LoVo (cell line): ENCODE data around the gene DGKI.

Experiments
- DNase-seq: peaks from one replicate; pipeline ENCODE4 v3.0.0-alpha.2; 2016; ENCODE audit warnings: low spot score

The DGKI gene

DNA sequence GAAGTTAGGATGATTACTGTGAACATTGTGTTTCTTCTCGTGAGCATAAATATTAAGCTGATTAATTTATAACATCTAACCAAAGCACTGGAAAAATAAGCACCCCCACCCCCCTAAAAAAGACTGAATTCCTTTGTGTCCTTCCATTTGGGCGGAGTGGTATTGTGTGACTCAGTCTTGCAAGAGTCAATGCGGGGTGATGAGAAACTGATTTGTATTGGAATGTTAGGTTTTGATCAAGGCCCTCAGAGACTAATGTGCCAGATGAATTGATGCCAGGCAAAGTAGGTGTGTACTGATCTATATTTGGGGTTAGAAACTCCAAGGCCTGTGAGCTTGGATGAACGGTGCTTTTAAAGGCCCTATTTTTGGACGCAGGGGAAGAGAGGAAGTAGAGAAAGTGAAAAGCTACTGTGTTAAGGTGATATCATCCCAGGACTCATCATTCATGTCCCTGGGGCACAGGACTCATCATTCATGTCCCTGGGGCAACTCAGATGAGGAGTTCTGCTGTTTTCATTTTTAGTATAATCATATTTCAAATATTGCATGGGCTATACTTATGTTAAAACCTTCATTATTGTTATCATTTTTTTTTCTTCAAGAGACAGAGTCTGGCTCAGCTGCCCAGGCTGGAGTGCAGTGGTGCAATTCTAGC, 442.0 kb downstream of the DGKI start:
- no peak for DNase-seq

DNA sequence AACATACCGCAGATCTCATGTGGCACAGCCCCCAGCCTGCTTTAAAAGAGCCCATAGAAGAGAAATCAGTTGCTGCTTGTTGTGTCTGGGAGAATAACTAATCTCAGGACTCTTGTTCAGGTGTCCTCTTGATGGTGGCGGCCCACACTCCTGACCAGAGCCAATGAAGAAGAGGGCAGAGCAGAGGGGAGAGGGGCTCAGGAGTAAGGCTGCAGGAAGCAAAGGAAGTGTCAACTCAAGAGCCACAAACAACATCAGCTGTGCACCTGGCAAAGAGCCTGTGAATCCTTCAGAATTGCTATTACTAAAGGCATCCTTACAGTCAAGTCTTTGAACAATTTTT, 443.4 kb downstream of the DGKI start:
- no peak for DNase-seq

DNA sequence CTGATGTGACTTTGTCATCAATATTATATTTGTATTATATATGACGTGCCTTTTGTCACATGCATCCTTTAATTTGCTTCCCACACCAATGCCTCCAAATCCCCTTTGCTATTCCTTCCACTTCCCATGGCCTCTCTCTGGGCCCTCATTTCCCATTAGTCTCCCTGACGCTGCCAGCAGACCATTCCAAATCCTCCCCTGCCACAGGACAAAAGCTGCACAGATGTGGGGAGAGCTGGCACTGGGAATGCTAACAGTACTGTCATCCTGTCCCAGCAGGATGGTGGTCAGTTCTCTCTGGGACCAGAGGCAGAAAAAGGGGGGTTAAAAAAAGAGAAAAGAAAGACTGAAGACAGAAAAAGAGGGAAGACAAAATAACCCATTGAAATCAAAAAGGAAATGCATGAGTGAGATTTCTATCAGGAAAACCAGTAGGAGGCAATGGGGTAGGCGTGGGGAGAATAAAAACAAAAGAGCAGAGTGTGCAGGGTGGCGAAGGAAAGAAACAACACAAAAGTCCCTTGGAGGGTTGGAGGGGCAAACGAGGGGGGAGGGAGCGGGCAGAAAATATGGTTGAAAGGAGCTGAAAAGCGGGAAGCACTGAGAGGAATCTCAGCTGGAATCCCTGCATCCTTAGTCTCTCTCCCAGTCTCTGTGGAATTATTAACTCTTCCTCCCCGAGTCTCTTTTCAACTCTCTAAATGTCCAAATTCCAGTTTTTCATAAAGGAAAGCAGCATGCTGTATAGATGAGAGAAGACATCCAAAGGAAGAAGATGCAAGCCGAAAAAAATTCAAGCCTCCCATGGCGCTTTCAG, 444.0 kb downstream of the DGKI start:
- DNase-seq: no peak

DNA sequence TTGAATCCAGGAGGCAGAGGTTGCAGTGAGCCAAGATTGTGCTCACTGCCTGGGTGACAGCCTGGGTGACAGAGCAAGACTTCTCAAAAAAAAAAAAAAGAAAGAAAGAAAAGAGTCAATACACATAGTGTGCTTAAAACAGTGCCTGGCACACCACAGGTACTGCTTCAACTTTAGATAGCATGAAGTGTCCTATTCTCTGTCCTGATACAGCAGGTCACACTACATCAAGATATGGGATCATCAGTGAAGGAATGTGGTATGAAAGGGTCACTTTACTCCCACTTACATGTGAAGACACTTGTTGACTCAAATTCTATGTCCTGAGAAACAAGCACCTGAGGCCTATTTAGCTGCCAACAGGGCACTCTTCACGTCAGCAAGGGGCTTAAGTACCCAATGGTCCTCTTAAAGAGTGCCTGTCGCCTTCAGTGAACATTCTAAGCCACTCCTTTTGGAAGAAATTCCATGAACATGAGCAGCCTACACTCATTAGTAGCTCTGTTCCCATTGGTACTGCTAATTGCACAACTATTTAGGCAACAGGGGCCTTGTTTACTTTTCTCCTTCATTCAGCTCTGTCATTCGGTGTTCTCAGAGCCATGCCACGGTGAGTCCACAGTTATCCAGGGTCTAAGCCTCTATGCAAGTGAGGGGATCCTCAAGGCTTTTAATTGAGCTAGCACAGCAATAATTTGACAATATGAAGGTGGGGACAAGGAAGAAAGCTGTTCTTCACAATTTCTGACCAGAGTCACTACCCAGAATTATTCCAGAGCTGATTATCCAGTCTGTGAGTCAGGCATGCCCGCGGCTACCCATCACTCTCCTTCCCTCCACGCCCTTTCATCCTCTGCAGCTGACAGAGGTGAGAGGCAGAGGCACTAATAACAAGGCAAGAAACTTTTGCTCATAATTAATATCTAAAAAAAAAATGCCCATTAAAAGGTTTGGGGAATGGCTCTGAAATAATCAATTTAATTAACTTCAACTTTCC, 446.6 kb downstream of the DGKI start:
- DNase-seq: no peak

DNA sequence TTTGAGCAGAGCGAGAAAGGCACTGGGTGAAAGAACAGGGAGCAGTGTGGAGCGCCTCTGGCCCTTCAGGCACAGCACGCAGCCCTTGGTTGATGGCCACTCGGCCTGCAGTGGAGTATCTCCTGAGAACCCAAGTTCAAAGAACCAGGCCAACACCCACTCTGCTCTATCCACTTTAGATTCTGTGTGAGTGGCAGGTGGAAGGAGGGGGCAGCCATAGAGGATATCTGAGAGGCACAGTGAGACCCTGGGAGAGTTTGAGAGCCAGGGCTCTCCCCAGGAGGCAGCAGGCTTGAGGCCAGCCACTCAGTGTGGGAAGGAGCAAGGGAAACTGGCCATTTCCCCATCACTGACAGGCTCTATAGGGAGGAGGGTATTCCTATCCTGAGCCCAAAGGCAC, 450.7 kb downstream of the DGKI start:
- DNase-seq: no peak

DNA sequence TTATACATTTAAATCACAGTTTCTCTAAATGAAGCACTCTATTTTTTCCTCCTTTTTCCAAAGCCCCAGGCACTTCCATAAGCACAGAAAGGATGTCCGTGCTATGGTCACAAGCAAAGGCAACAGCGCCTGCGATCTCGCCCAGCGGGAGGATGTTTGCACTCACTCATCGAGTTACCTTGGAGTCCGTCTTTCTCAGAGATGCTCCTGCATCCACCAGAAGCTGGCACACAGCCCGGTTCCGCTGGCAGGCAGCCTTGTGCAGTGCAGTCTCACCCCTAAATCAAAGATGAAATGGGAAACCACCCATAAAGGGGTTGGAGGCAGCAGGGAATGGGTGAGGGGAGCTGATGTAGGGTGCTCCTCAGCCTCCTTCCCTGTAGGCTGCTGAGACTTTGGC, 451.4 kb downstream of the DGKI start:
- DNase-seq: no peak

DNA sequence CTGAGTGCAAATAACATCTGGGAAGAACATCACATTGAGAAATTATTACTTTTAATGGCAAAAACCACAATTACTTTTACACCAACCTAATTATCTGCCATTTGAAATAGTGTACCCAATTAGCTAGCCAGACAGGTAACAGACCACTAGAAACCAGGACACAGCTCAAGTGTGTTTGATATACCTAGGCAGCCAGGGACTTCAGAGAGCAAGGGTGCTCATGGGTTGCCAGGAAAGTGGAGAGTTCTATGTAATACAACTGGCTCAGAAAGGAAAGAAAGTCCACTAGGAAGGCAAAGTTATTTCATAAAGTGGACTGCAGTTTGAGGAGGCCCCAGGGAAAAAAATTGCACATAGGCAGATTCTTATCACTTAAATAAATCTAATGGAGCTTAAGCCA, 453.2 kb downstream of the DGKI start:
- DNase-seq: no peak

DNA sequence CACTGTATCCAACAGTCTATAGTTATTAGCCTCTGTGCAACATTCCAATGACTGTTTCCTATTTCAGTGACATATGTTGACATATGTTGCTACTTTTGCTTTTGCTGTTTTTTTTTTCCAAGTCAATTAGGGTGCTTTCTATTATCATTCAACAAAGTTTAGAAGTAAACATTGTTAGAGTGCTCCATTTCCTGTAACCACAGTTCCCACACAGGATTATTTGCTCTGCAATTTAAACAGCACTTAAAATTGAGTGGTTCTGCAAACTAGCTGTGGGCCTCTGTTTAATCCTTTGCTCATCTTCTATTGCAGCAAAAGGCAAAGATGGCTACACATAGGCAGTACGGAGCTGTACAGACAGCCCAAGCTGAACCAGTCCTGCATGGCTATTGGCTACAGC, 456.7 kb downstream of the DGKI start:
- DNase-seq: no peak

DNA sequence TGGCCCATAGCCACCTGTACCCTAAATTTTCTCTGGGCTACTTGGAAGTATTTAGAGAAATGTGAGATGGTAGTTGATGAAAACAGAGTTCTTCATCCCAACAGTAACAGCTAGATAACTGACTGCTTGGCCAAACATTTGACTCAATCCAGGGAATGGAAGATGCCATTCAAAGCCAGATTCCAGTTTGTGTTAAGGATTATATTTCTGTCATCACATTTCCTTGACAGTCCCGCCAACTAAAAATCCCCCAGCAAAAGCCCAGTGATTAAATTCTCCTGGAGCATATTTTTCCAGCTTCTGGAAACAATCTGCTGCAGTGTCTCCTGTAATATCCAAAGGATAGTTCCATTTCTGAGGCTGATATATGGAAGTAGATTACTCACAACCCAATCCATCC, 457.9 kb downstream of the DGKI start:
- DNase-seq: no peak

DNA sequence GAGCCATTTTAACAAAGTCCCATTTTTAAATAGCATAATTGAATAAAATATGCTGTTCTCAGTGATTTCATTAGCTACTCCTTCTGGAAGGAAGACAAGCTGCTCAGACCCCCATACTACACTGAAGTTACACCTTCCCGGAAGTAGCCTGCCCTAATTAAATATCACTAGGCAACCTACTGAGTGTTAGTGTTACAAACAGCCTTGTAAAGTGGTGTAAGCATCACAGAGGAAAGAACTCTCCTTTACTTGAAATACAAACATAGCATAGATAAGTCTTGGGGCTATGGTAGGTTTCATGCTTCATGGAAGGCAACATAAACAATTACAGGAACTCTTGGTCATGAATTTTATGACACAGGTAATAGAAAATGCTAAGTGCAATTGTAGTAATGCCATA, 459.8 kb downstream of the DGKI start:
- DNase-seq: no peak

DNA sequence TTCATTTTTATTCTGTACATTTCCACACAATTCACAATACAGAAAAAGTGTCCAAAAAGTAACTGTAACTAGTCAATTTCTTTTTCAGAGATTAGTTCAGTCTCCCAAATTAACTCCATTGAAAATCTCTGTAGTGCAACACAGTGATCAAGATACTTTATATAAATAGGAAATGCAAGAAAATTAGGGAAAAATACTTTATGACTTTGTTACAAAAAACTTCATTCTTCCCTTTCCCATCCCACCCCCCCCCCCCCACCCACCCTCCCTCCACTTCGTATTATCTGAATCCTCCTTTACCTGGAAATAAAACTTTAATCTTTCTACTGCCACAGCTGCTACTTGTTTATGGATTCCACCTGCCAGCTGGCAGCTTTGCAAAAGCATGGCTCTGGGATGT, 465.7 kb downstream of the DGKI start:
- no peak for DNase-seq

DNA sequence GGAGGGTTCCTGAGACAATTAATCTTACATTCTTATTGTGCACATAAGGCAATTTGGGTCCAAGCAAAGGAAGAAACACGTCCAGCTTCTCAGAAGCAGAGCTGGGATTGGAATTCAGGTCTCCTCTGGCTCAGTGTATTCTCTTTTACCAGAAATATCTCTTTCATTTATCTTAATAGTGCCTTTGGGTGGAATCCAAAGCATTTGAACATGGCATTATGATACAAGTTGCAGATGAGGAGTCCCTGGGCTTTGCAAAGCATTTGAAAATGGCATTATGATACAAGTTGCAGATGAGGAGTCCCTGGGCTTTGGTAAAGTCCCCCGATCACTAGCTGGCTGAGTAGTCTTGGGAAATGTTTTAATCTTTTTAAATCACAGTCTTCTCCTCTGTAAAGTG, 473.3 kb downstream of the DGKI start:
- no peak for DNase-seq

DNA sequence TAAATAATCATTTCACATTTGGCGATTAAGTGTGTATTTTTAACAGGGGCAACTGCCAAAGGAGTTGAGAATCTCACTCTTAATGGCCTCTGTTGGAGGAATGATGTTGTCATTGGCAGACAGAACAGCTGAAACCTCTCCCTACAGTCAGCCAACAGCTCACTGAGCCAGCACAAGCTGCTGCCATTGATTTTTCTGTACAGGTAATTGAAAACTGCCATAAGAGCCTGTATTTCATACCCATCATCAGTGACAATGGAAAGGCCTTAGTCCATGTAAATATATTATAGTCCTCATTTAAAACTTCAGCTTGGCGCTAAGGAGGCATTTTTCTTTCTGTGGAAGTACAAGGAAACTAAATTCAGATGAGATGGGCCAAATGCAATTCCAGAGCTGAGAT, 475.2 kb downstream of the DGKI start:
- no peak for DNase-seq

DNA sequence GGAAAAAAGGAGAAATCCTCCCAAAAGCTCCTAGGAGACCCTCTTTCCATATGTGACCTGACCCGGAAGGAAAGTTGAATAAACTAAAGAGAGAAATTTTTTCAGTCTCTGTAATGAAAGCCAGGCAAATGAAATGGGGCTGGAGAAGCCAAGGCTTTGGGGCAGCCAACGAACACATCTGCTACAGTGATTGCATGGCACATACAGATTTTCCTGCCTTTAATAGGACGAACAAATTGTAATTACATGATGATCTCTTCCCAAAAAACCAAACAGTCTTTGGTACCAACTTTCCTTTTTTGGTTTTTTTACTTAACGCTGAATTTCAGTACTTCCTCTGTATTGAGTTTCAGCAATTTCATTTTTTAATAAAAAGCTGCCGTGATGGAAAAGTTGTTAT, 479.8 kb downstream of the DGKI start:
- DNase-seq: no peak

DNA sequence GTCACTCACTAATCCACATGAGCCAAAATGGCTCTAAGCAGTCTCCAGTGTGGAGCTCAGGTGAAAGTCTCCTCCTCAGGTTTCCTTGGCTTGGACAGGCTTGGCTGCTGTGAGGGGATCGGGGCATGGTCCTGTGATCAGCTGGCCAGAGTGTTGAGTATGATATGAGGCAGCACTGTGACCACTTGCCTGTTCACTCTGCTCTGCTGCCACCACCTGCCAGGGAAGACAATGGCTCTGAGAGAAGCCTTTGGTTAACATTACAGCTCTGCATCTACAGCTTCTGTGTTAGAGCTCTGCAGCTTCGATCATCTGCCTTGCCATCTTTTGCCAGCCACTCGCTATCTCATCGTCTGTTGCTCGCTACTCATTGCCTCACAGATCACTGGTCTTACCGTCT, 483.1 kb downstream of the DGKI start:
- DNase-seq: no peak

DNA sequence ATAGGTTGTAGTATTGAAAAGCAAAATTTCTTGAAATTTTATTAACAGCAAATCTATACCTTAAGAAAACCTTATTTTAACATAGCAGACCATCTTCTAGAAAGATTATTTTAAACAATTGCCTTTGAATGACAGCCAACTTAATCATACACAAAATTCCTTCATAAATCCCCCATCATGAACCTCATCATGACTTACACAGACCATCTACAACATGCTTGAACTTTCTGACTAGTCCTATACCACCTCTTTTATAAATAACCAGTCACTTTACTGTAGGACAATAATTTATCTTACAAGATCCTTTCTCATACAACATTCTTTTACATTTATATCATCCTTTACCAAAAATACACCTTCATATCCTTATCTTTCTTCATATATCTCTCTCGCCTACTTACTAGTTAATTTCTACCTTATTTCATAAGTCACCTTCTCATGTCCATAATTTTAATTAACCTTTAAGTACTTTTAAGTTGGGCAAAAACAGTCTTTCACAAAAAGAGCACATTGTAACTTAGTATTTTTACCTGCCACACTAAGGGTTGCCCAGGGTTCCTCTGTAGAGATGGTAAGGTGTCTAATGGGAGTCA, 486.6 kb downstream of the DGKI start:
- DNase-seq: no peak

DNA sequence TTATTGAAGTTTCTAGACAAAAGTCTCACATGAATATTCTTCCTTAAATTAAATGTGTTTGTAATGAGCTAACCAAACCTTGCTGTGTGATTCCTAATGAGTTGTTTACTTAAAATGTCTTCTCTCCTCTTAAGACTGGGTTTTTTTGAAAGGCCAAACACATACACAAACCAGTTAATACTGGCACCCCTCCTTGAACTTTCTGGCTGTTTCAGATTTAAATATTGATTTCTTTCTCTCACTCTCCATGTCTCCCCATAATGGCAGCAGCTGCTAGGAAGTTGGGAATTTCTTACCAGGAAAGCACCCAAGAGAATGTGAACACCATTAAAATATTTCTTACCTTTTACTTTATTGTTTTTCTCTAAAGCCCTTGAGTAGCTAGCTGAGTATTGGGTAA, 491.8 kb downstream of the DGKI start:
- DNase-seq: no peak

DNA sequence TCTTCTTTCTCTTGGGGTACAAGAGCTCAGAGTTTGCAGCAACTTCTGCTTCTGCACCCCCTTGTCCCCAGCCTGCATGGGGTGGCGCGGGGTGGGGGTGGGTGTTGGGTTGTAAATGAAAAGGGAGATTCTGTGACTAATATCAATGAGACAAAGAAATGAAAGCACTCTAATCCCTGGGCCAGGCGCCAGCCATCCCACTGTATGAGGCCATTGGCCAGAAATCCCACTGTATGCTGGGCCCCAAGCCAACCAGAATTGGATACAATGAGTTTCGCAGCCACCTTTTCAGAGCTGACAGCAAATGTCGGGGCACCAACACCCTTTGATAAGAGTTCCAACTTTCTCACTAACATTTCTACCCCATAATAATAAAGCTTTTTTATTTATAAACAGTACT, 492.4 kb downstream of the DGKI start:
- DNase-seq: no peak

DNA sequence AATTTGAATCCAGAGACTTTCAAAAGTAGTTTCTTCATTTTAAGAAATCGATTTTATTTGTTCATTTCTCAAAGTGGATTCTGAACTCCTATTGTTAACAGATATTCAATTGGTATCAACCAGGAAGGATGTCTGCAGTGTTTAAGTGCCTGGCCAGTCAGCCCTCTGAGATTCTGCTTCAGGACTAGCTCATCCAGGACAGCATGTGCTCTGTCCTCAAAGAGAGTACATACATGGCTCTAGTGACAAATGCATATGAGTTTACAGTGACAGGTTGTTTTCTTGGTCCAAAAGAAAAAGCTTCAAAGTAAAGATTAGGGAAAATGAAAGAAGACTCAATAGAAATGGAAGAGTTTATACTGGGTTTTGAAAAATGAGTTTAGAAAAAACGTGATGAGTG, 494.8 kb downstream of the DGKI start:
- DNase-seq: no peak

DNA sequence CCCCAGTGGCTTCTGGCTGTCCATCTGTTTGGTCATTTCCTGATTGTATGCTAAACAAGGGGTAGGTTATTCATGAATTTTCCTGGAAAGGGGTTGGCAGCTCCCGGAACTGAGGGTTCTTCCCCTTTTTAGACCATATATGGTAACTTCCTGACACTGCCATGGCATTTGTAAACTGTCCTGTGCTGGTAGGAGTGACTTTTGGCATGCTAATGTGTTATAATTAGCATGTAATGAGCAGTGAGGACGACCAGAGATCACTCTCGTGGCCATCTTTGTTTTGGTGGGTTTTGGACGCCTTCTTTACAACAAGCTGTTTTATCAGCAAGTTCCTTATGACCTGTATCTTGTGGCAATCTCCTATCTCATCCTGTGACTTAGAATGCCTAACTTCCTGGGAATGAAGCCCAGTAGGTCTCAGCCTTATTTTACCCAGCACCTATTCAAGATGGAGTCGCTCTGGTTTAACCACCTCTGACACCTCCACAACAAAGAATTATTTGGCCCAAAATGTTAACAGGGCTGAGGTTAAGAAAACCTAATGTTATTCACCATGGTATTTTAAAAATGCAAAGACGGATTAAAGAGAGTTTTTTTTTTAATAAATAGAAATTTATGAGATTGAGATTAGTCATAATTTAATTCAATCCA, 500.9 kb downstream of the DGKI start:
- no peak for DNase-seq

DNA sequence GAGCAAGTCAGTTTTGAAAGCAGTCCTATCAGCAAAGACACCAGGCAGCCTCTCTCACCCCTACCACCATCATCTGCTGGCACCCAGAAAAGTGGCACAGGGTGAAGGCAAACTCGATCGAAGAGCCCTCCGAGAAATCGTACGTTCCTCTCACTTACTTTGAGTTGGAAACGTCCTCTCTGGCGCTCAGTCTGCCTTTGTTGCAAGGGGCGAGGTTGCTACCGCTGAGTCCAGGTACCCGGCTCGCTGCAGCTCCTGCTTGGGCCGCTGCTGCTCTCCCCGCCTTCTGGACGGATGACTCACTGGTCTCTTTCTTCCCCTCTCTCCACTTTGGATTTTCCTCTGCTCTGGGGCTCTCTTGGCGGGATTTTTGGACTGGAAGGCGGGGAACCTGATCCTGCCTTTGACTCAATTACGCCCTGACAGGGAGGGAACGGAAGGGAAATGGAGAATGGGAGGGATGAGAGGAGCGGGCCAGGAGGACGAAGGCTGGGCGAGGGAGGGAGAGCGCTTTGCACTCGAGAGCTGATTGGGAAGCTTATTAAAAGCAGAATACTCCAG, 503.4 kb downstream of the DGKI start, which contains the start of gene PTN:
TSS of gene PTN (minus strand) at position 453 of the 561 bp plus-strand sequence. CDS start 88,760 bp downstream, outside the sequence.
- DNase-seq: no peak
